GM19324 (cell line): ENCODE data around the gene RNF223.
A peak's percentile ranks its signal among the peaks of the same experiment; 100 is the strongest.
"Not testable (repeated sequence)": the region's sequence is repeated elsewhere in the genome, so short reads cannot be mapped to it uniquely, and the experiment has no call there.

Experiments used
- ATAC-seq: cut with Tn5 transposase; IDR thresholded peaks from one replicate; pipeline ENCODE4 v1.9.1; 2021; ENCODE audit warnings: mild to moderate bottlenecking, moderate library complexity; ENCODE audit not compliant: unreplicated experiment, low FRiP score

RNF223 gene

DNA sequence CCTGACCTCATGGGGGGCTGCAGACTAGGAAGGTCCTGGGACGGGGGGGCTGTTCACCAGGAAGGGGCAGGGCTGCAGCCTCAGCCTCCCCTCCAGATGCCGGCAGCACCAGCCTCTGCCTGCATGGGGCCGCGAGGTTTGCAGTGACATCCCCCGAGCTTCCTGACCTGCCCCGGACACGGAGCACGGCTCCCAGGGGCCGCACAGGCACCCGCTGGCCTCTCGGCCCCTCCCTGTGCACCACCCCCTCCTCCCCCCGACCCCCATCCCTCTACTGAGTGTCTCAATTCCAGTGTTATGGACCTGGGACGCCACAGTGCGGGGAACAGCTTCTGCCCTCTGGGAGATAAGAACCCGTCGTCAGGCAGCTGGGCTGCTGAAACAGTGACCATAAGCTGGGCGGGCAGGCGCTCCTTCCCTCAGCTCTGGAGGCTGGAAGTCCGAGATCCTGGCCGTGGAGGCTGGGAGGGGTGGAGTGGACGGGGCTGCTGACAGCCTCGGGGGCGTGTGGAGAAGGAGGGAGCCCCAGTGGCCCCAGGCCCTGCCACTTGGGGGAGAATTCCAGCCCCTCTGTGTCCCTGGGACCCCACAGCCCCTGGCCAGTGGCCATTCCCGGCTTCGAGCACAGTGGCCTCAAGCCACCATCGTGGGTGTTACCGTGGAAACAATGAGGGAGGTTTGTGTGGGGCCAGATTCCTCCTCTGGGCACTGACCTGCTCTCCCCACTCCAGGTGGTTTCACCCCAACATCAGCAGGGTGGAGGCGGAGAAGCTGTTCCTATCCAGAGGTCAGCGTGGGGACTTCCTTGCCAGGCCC lies 11.6 kb downstream of the RNF223 start:
- ATAC-seq = no peak

DNA sequence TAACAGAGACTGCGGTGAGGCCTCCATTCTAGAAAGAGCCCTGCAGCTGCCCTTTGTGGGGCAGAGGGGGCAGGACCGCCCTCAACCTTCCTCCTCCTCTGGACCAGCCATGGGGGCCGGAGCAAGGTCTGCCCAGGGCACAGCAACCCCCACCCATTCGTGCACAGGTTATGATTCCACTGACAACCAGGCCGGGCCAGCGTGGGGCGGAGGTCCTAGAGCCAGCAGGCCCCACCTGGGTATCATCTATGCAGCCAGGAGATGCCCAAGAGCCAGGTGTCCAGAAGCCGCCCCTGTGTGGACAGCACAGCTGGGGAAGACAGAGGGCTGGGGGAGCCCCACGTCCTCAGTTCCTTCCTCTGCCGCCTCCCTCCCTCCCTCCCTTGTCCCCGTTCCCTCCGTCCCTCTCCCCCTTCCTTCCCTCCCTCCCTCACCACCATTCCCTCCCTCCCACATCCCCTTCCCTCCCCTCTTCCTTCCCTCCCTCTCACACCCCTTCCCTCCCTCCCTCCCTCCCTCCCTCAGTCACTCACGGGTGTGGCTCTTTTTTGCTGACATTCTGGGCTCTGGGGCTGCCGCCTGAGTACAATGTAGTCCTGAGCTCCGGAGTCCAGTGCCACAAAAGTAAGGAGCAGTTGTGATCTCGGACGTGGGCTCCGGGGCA lies 12.3 kb downstream of the RNF223 start:
- ATAC-seq = no peak

DNA sequence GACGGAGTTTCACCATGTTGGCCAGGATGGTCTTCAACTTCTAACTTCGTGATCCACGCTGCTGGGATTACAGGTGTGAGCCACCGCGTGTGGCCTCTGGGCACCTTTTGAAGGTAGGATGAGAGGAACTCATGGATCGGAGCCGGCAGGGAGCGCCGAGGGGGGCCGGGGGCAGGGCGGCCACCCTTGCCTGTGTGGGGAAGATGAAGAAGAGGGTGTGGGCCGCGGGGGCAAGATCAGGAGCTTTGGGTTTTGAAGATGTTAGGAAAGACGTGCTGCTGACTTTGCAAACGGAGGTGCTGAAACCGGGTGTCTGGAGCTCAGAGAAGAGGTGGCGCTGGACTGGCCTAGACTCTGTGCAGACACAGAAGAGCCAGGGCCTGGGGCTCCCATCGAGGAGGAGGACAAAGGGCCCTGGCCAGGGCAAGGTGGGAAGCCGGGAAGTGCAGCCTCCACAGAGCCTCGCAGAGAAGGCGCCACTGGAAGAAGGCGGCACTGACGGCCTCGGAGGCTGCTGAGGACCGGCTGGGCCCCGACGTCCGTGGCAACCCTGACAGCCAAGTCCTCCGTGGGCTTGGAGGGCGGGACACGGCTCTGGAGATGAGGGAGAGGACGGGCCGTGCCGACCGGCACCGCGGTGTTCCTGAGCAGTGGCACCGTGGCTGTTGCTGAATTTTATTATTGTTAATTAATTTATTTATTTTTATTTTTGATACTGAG lies 13.7 kb downstream of the RNF223 start:
- ATAC-seq = no peak

DNA sequence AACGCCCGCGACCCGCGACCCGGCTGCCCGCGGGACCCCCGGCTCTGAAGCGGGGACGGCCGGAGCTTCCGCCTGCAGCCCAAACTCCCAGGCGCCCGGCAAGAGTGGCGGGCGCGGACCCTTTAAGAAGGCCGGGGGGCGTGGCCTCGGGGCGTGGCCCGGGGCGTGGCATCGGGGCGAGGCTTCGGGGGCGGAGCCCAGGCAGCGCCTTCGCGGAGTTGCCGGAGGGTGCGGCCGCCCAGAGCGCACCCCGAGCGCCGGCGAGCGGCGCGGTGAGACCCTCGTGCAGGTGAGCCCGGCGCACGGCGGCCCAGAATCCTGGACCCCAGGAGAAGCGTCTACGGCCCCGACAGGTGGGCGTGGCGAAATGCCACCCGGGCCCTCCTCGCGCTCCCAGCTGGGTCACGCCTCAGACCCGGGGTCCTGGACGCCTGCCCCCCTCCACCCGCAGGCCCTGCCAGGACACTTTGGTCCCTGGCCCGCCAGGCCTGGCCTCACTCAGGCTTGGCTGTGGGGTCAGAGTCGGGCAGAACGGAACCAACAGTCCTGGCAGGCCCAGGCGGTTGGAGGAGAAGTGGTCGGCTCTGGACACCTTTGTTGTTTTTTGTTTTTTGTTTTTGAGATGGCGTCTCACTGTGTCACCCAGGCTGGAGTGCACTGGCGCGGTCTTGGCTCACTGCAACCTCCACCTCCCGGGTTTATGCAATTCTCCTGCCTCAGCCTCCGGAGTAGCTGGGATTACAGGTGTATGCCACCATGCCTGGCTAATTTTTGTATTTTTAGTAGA lies 14.4 kb downstream of the RNF223 start:
- peak; percentile 73 for ATAC-seq

DNA sequence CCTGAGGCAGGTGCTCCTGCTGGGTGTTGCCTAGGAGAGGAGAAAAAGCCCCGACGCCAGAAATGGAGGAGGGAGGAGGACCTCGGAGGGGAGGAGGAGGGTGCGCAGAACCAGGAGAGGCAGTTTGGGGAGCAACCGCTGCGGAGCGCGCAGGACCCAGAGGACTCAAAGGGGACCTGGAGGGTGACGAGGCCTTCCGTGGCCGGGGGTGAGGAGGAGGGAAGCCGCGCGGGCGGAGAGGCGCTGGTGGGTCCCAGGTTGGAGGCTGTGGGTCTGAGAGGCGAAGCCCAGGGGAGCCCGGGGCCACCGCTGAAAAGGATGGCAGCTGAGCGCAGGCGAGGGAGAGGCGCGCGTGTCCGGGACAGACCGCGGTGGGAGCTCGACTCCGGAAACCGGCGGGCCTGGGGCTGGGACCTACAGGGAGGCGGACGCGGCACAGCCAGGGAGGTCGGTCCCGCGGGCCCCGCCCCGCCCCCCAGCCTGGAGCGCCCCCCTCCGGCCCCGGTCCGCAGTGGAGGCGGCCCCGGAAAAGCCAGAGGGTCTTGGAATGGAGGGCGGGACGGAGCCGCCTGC lies 15.1 kb downstream of the RNF223 start:
- no peak for ATAC-seq

DNA sequence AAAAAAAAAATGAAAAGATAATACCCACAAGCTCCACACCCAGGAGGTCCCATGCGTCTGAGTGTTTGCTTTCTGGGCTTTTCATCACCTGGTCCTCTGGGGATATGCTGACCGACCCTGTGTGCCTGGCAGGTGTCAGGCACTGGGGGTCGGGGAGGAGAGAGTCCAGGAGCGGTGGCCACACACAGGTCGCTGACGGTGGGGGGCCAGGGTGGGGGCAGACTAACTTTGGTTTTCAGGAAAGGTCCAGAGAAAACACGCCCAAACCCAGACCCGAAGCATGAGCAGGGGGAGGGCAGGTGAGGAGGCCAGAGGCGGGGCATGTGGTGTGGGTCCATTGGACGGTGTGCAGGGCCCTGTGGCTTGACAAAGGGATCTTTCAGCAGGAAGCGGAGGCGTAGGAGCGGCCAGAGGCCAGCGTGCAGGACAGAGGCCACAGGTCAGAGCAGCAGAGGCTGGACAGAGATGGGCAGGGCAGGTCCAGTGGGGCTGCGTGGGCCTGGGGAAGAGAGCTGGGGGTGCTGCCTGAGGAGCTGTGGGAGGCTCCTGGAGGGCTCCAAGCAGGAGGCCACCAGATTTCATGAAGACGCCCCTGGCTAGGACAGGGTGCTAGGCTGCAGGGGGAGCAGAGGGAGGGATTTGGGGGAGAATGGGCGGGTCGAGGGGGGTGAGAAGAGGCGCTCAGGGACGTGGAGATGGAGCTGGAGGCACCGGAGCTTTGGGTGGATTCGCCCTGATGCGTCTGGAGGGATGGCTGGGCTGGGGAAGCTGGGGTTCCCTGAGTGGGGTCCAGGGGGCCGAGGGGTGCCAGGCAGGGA lies 15.8 kb downstream of the RNF223 start:
- ATAC-seq = no peak

DNA sequence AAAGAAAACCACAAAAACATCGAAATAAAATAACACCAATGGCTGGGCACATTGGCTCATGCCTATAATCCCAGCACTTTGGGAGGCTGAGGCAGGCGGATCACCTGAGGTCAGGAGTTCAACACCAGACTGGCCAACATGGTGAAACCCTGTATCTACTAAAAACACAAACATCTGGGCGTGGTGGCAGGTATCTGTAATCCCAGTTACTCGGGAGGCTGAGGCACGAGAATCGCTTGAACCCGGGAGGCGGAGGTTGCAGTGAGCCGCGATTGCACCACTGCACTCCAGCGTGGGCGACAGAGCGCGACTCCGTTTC lies 16.4 kb downstream of the RNF223 start:
- ATAC-seq = not testable (repeated sequence)

DNA sequence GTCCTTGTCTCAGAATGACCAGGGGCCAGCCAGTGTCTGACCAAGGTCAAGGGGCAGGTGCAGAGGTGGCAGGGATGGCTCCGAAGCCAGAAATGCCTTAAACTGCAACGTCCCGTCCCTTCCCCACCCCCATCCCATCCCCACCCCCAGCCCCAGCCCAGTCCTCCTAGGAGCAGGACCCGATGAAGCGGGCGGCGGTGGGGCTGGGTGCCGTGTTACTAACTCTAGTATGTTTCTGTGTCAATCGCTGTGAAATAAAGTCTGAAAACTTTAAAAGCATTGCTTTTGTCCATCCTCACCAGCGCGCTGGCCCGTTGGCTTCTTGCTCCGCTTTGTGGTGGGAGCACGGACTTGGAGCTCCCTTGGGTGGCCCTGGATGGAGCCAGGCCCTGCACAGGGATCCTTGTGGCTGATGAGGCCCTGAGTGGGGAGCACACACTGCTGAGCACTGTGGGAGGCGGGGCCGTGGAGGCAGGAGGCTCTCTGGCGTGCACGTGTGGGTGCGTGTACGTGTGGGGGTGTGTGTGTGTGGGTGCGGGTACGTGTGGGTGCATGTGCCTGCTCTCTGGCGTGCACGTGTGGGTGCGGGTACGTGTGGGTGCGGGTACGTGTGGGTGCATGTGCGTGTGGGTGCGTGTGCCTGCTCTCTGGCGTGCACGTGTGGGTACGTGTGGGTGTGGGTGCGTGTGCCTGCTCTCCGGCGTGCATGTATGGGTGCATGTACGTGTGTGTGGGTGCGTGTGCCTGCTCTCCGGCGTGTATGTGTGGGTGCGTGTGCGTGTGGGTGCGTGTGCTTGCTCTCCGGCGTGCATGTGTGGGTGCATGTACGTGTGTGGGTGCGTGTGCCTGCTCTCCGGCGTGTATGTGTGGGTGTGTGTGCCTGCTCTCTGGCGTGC lies 18.0 kb downstream of the RNF223 start:
- no peak for ATAC-seq

DNA sequence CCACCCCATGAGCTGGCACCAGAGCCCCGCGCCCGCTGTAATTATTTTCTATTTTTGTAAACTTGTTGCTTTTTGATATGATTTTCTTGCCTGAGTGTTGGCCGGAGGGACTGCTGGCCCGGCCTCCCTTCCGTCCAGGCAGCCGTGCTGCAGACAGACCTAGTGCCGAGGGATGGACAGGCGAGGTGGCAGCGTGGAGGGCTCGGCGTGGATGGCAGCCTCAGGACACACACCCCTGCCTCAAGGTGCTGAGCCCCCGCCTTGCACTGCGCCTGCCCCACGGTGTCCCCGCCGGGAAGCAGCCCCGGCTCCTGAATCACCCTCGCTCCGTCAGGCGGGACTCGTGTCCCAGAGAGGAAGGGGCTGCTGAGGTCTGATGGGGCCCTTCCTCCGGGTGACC lies 19.1 kb downstream of the RNF223 start:
- no peak for ATAC-seq

DNA sequence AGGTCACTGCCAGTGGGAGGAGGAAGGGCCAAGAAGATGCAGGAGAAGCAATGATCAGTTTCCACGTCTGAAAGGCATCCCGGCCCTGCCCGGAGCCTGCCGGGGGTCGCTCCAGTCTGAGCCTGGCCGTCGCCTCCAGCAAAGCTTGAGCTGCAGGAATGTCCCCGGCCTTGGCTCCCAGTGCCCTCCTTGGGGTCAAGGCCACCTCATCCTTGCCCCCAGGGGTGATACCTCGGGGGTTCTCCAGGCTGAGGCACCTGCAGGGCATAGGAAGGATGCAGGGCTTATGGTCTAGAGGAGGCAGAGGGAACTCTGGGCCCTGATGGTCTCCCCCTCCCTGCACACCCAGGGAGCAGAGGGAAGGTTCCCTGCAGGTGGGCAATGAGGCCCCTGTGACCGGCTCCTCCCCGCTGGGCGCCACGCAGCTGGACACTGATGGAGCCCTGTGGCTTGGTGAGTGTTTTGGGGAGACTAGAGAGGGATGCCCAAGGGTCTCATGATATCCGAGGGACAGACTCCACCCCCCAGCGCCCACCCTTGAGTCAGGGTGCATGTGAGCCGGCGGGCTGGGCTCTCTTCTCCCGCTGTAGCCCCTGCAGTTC lies 19.9 kb downstream of the RNF223 start:
- ATAC-seq = no peak

DNA sequence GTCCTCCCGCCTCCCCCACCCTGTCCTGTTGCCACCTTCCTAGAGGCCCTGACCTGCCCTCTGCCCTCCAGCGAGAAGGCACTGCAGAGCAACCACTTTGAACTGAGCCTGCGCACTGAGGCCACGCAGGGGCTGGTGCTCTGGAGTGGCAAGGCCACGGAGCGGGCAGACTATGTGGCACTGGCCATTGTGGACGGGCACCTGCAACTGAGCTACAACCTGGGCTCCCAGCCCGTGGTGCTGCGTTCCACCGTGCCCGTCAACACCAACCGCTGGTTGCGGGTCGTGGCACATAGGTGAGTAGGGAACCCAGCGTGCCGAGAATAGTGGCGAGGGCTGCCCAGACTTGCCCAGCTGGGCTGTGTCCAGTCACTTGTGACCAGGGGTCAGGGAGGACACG lies 20.4 kb downstream of the RNF223 start:
- no peak for ATAC-seq

DNA sequence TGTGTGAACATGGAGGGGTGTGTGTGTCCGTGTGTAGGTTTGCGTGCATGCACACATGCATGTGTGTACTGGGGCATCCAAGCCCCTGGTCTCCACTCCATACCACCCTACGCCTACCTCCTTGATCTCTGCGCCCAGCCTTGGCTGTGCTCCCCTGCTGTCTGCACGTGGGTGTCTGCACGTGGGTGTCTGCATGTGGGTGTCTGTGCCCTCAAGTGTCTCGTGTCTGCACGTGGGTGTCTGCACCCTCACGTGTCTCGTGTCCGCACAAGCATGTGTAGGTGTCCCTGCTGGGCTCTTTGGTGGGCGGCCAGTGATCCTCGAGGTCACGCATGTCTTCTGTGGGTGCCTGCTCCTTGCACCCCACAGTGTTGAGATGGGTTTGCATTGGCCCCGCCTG lies 21.1 kb downstream of the RNF223 start:
- no peak for ATAC-seq

DNA sequence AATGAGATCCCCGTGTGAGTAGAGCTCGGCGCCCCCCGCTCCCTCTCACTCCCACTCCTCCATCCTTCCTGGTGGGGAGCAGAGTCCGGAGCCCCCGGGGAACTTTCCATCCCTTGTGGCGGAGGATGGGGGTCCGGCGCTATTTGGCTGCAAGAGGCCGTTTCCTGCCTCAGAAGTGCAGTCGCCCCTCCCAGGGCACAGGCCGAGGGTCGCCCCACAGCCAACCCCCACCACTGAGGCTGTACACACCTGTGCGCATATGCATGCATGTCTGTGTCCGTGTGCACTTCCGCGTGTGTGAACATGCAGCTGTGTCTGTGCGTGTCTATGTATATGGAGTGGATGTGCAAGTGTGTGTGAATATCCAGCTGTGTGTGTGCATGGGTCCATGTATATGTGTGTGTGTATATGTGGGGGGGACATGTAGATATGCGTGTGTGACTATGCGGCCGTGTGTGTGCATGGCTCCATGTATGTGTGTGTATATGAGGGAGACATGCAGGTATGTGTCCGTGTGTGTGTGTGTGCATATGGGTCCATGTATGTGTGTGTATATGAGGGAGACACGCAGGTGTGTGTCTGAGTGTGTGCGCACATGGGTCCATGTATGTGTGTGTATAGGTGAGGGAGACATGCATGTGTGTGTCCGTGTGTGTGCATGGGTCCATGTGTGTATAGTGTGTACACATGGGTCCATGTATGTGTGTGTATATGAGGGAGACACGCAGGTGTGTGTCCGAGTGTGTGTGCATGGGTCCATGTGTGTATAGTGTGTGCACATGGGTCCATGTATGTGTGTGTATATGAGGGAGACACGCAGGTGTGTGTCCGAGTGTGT lies 21.9 kb downstream of the RNF223 start:
- no peak for ATAC-seq

DNA sequence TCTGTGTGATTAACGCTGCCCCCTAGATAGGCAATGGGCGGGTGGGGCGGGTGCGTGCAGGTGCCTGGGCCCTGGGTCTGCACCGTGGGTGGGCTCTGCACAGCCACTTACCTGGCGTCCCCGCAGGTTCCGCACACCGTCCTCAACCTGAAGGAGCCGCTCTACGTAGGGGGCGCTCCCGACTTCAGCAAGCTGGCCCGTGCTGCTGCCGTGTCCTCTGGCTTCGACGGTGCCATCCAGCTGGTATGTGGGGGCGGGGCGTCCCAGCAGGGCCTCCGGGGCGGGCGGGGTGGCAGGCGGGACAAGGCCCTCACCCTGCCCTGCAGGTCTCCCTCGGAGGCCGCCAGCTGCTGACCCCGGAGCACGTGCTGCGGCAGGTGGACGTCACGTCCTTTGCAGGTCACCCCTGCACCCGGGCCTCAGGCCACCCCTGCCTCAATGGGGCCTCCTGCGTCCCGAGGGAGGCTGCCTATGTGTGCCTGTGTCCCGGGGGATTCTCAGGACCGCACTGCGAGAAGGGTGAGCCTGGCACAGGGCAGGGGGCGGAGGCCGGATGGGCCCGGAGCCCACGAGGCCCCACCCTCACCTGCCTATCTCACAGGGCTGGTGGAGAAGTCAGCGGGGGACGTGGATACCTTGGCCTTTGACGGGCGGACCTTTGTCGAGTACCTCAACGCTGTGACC lies 22.8 kb downstream of the RNF223 start:
- no peak for ATAC-seq

DNA sequence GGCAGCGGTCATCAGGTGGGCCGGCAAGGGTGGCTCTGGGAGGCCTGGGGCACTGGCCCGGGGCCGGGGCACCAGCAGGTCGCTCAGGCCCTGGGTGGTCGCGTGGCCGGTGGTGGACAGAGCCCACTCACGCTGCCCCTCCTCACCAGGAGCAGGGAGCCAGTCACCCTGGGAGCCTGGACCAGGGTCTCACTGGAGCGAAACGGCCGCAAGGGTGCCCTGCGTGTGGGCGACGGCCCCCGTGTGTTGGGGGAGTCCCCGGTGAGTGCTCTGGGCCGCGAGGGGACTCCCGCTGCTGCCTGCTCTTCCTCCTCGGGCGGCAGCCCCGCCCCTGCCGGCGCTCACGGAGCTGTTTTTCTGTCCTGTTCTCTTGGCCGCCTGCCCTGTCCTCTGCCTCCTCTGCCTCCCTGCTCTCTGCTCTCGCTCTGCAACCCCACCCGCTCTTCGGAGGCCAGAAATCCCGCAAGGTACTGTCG lies 23.5 kb downstream of the RNF223 start:
- ATAC-seq = no peak

DNA sequence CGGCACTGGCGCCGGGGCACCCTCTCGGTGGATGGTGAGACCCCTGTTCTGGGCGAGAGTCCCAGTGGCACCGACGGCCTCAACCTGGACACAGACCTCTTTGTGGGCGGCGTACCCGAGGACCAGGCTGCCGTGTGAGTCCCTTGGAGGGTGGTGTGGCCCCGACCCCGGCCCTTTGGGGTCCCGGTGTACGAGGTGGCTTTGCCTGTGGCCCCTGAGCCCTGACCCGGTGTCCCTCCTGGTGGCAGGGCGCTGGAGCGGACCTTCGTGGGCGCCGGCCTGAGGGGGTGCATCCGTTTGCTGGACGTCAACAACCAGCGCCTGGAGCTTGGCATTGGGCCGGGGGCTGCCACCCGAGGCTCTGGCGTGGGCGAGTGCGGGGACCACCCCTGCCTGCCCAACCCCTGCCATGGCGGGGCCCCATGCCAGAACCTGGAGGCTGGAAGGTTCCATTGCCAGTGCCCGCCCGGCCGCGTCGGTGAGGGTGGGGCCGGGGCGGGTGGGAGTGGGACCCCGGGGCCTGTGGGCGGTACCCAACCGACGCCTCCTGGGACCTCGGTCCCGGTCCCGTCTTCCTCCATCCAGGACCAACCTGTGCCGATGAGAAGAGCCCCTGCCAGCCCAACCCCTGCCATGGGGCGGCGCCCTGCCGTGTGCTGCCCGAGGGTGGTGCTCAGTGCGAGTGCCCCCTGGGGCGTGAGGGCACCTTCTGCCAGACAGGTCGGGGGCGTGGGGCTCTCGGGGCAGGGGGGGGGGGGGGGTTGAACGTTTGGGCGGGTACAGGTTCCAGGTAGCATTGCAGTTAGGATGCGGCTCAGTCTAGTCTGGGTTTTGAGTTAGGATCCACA lies 24.6 kb downstream of the RNF223 start:
- ATAC-seq = no peak
